Erythroblast (primary cell): ENCODE results near the gene CERS1.

ENCODE experiments used
- GATA1 ChIP-seq: IDR thresholded peaks from 2 replicates; pipeline ENCODE4 v1.6.1; 2011; ENCODE audit warnings: low read depth, mild to moderate bottlenecking, control low read depth, low read length, moderate library complexity
- POLR2A ChIP-seq: IDR thresholded peaks from 2 replicates; pipeline ENCODE4 v1.6.1; 2011; ENCODE audit warnings: mild to moderate bottlenecking, low read length

DNA sequence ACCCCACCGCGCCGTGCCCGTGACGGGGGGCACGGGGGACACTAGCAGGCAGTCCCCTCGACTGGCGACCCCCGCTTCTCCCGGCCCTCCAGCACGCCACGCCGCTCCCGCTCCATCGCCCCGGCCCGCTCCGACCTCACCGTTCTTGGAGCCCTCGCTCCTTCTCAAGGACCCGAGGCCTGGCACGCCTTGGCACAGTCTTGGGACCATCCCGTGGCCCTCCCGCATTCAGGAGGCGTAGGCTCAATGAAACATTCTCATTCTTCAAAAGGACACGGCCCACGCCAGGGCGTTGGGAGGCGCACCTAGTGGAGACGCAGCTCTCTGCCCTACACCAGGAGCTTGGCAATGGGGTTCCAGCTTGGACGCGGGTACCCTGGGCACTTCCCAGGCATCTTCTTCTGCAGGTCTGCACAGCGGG is 473 bp upstream of the CERS1 start:
- TF ChIP-seq POLR2A: no peak
- TF ChIP-seq GATA1: no peak
